SK-N-MC (cell line): ENCODE measurements around the gene SRP72.

Source experiments
- DNase-seq: peaks from one replicate; pipeline ENCODE4 v3.0.0-alpha.2; 2011; ENCODE audit warnings: low read depth, low spot score
- H3K27ac ChIP-seq: fragments of 200-600 bp; sonication (generic); 2 replicates; pipeline ENCODE4 v1.5.1; 2016; ENCODE audit warnings: mixed run types
- H3K36me3 ChIP-seq: fragments of 200-600 bp; sonication (generic); 2 replicates; pipeline ENCODE4 v1.6.1; 2017; ENCODE audit warnings: antibody characterized with exemption, low read length, mixed read lengths; ENCODE audit not compliant: insufficient read depth
- H3K4me3 ChIP-seq: fragments of 200-600 bp; sonication (generic); 2 replicates; pipeline ENCODE4 v1.5.1; 2016
- H3K9ac ChIP-seq: fragments of 200-600 bp; sonication (generic); 2 replicates; pipeline ENCODE4 v1.8.0; 2017; ENCODE audit warnings: mixed run types, mixed read lengths; ENCODE audit not compliant: insufficient read length
- H3K9me3 ChIP-seq: fragments of 200-600 bp; sonication (generic); 2 replicates; pipeline ENCODE4 v1.6.1; 2017; ENCODE audit warnings: low read depth, mild to moderate bottlenecking, antibody characterized with exemption, low read length, moderate library complexity, mixed read lengths
- EZH2 ChIP-seq: fragments of 200-600 bp; sonication (generic); IDR thresholded peaks from one replicate; pipeline ENCODE4 v1.6.1; 2017; ENCODE audit warnings: antibody characterized with exemption
- FOXP2 ChIP-seq: optimal IDR thresholded peaks from 2 replicates; pipeline ENCODE3; 2011; ENCODE audit warnings: mild to moderate bottlenecking, moderate library complexity; ENCODE audit not compliant: insufficient read depth; ENCODE audit errors: extremely low read length, control extremely low read depth
- POLR2AphosphoS5 ChIP-seq: IDR thresholded peaks from 2 replicates; pipeline ENCODE4 v1.6.1; 2012; ENCODE audit warnings: mild to moderate bottlenecking, low read depth, low read length, borderline replicate concordance

The SRP72 gene

GRCh38 chr4:56475917-56476316, 8.5 kb downstream of the SRP72 start:
- H3K36me3 ChIP-seq: peaks cover 96% of the 10 kb centered on the region
- H3K27ac ChIP-seq: no peak overlapping the region
- TF ChIP-seq POLR2AphosphoS5 (no peak), FOXP2 (no peak), EZH2 (no peak)
- DNase-seq: no peak
- no peaks in the 10 kb centered on the region for H3K9me3 ChIP-seq
- no peak overlapping the region for H3K4me3 ChIP-seq
- peak overlapping the region; percentile 14 for H3K9ac ChIP-seq

GRCh38 chr4:56477192-56477702, 9.8 kb downstream of the SRP72 start:
- no peaks in the 10 kb centered on the region for H3K9me3 ChIP-seq
- H3K4me3 ChIP-seq: no peak overlapping the region
- TF ChIP-seq FOXP2: no peak
- no peak for TF ChIP-seq EZH2
- no peak for TF ChIP-seq POLR2AphosphoS5
- H3K9ac ChIP-seq: no peak overlapping the region
- 0 out of 2 replicates have a peak overlapping the region, but pooled peaks have one; percentile 1 for H3K27ac ChIP-seq
- no peak for DNase-seq
- peaks cover 90% of the 10 kb centered on the region for H3K36me3 ChIP-seq

- Histone ChIP-seq H3K27ac (no peak overlapping the region), H3K4me3 (no peak overlapping the region), H3K36me3 (peaks cover 84% of the 10 kb centered on the region), H3K9me3 (no peaks in the 10 kb centered on the region), H3K9ac (no peak overlapping the region)
- DNase-seq: no peak
- TF ChIP-seq EZH2 (no peak), FOXP2 (no peak), POLR2AphosphoS5 (no peak)
These were observed 13.3 kb downstream of the SRP72 start for GRCh38 chr4:56480691-56481090.

- peaks cover 66% of the 10 kb centered on the region for H3K36me3 ChIP-seq
- no peak for DNase-seq
- H3K4me3 ChIP-seq: no peak overlapping the region
- no peaks in the 10 kb centered on the region for H3K9me3 ChIP-seq
- no peak overlapping the region for H3K27ac ChIP-seq
- no peak overlapping the region for H3K9ac ChIP-seq
- no peak for TF ChIP-seq EZH2
- no peak for TF ChIP-seq FOXP2
- no peak for TF ChIP-seq POLR2AphosphoS5
These were observed 28.8 kb downstream of the SRP72 start for GRCh38 chr4:56496241-56496640.

- TF ChIP-seq POLR2AphosphoS5: no peak
- TF ChIP-seq EZH2: no peak
- TF ChIP-seq FOXP2: no peak
- Histone ChIP-seq H3K9ac (no peak within 1 kb of the TSS), H3K4me3 (no peak within 1 kb of the TSS), H3K9me3 (no peaks in the 10 kb centered on the region), H3K36me3 (peaks cover 30% of the 10 kb centered on the region), H3K27ac (no peak within 1 kb of the TSS)
- no peak for DNase-seq
These were observed 38.1 kb downstream of the SRP72 start, which contains the start of gene ARL9 for GRCh38 chr4:56505269-56506130. Gene ARL9, plus strand, starts transcription at chr4:56505791. Its CDS starts 72 bp downstream, at chr4:56505863.

- TF ChIP-seq FOXP2 (no peak), EZH2 (no peak), POLR2AphosphoS5 (no peak)
- no peak overlapping the region for H3K4me3 ChIP-seq
- no peak overlapping the region for H3K27ac ChIP-seq
- no peaks in the 10 kb centered on the region for H3K36me3 ChIP-seq
- H3K9me3 ChIP-seq: no peaks in the 10 kb centered on the region
- H3K9ac ChIP-seq: no peak overlapping the region
- DNase-seq: no peak
These were observed 43.7 kb downstream of the SRP72 start for GRCh38 chr4:56511098-56511497.

- H3K36me3 ChIP-seq: no peaks in the 10 kb centered on the region
- H3K9me3 ChIP-seq: no peaks in the 10 kb centered on the region
- TF ChIP-seq EZH2: no peak
- TF ChIP-seq FOXP2: no peak
- no peak for TF ChIP-seq POLR2AphosphoS5
- no peak overlapping the region for H3K27ac ChIP-seq
- H3K9ac ChIP-seq: no peak overlapping the region
- no peak overlapping the region for H3K4me3 ChIP-seq
- no peak for DNase-seq
These were observed 44.7 kb downstream of the SRP72 start for GRCh38 chr4:56512166-56512565.

GRCh38 chr4:56513517-56513916, 46.1 kb downstream of the SRP72 start:
- Histone ChIP-seq H3K4me3 (no peak overlapping the region), H3K9me3 (no peaks in the 10 kb centered on the region), H3K9ac (no peak overlapping the region), H3K36me3 (no peaks in the 10 kb centered on the region), H3K27ac (no peak overlapping the region)
- TF ChIP-seq FOXP2 (no peak), POLR2AphosphoS5 (no peak), EZH2 (no peak)
- no peak for DNase-seq
